RCC 7860 (cell line): ENCODE results near the gene KRT79.

Experiments used
- DNase-seq: peaks from one replicate; pipeline ENCODE4 v3.0.0-alpha.2; 2015; ENCODE audit warnings: low spot score
- FAIRE-seq: peaks from 2 replicates; lab custom pipeline; 2012; peaks lifted over from hg19 to GRCh38; lab: Jason Lieb, UNC

The KRT79 gene

DNA sequence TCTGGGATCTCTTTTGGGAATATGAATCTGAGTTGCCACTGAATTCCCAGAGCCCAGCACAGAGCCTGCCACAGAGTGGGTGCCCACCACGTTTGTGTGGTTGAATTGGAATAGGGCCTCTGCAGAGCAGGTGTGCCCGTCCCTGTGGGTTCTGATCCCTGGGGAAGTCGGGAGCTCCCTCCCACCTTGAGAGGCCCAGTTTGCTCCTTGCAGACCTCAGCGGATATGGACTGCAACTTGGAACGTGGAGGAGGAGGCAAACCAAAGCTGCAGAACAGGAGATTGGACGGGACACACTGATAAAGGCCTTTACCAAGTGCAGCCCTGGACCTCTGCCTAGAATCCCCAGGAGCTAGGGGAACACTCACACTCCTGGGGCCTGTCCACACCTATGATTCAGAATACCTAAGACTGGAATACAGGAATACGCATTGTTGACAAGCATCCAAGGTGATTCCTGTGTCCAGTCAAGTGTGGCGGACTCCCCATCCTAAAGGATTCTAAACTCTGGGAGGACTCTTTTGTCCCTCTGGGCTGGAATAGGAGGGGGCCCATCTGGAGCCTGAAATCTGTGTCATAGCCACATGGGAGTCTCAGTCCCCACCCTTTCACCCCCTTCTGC, 59.4 kb downstream of the KRT79 start:
- no peak for FAIRE-seq

DNA sequence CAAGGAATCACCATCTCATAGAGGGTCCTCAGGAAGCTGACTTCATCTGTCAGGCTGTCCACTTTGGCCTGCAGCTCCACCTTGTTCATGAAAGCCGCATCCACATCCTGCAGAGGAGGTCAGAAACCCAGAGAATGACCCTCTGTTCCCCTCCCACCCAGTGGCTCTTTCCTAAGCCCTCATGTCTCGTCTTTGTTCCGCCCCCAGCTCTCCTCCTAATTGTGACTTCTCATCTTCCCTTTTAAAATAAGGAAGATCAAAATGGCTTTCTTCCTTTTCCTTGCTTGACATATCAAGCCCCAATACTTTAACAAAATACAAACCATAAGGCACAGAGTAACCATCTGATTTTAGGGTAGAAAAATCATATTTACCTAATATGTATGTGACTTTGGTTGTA, 61.3 kb downstream of the KRT79 start:
- no peak for DNase-seq
- no peak for FAIRE-seq

More for the DNA sequence above, 59.4 kb downstream of the KRT79 start:
- DNase-seq: peak; percentile 8

DNA sequence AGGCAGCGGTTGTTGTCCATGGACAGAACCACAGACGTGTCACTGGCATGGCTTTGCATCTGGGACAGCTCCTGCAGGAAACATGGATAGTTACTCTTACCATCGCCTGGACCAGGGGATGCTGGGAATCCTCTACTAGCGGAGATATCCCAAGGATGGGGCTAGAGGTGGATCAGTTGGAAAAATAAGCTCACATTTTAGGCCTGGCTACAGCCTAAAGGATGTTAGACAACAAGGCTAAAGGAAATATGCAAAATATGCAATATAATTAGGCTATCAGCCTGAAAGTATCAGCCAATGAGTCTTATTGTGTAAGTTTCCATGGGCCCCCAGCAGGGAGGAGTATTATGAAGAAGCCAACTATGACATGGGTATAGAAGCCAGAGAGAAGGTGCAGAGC, 61.9 kb downstream of the KRT79 start:
- no peak for FAIRE-seq
- DNase-seq: no peak

DNA sequence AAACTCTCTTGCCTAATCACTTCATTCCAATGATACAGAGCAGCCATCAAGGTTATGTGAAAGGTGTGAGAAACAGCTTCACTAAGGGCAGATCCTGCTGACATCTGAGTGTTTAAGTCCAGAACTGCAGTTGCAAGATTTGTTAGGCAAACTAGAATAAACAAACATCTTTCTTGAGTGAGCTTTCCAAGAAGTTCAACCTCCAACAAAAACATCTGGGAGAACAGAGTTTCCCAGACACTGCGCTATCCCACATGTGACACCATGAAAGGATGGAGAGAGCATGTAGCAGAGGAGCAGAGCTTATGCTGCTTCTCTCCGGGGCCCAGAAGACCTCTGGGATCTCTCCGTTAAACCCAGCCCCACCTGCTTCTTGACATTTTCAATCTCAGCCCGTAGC, 62.6 kb downstream of the KRT79 start:
- FAIRE-seq (no peak), DNase-seq (no peak)
